Endothelial cell of hepatic sinusoid (primary cell): ENCODE data around the gene OR51E2.
"Not testable (repeated sequence)": the region's sequence is repeated elsewhere in the genome, so short reads cannot be mapped to it uniquely, and the experiment has no call there.

Experiments used
- in situ Hi-C: cut with HindIII; loops from 2 replicates; pipeline ENCODE4 v1.10.0; 2017; ENCODE audit warnings: low sequenced_read_pairs

The OR51E2 gene

GRCh38 chr11:4697585-4697984 is at the start of gene OR51E2:
Gene OR51E2 (minus strand): TSS chr11:4697853. CDS start chr11:4682711, 15,142 bp downstream.
- in situ Hi-C loops: no loop called here

- in situ Hi-C loops: no loop called here
Observed at GRCh38 chr11:4740735-4741134, 43.1 kb upstream of the OR51E2 start.

- in situ Hi-C loops: no loop called here
Observed at GRCh38 chr11:4727171-4727570, 29.5 kb upstream of the OR51E2 start.

GRCh38 chr11:4722616-4723534 is 25.2 kb upstream of the OR51E2 start:
- in situ Hi-C loops: not testable (repeated sequence)

- in situ Hi-C loops: no loop called here
Observed at GRCh38 chr11:4714300-4714699, 16.6 kb upstream of the OR51E2 start.

GRCh38 chr11:4713241-4713640 is 15.6 kb upstream of the OR51E2 start:
- in situ Hi-C loops: no loop called here

- in situ Hi-C loops: no loop called here
Observed at GRCh38 chr11:4704790-4705334, 7.2 kb upstream of the OR51E2 start.

- in situ Hi-C loops: no loop called here
Observed at GRCh38 chr11:4704054-4704789, 6.6 kb upstream of the OR51E2 start, which contains the start of gene MMP26. Gene MMP26 (plus strand): TSS chr11:4704784.

GRCh38 chr11:4700436-4700820 is 2.8 kb upstream of the OR51E2 start:
- in situ Hi-C loops: no loop called here

GRCh38 chr11:4699697-4700435 is 2.2 kb upstream of the OR51E2 start:
- in situ Hi-C loops: no loop called here

GRCh38 chr11:4695442-4695841 is 2.2 kb downstream of the OR51E2 start:
- in situ Hi-C loops: no loop called here

GRCh38 chr11:4684631-4685285 is 12.9 kb downstream of the OR51E2 start:
- in situ Hi-C loops: no loop called here

- in situ Hi-C loops: no loop called here
Observed at GRCh38 chr11:4682623-4683419, 14.8 kb downstream of the OR51E2 start.

- in situ Hi-C loops: no loop called here
Observed at GRCh38 chr11:4680341-4680740, 17.3 kb downstream of the OR51E2 start.

- in situ Hi-C loops: no loop called here
Observed at GRCh38 chr11:4677948-4678347, 19.7 kb downstream of the OR51E2 start.

GRCh38 chr11:4673781-4674180 is 23.9 kb downstream of the OR51E2 start:
- in situ Hi-C loops: no loop called here

- in situ Hi-C loops: no loop called here
Observed at GRCh38 chr11:4672470-4672869, 25.2 kb downstream of the OR51E2 start.

GRCh38 chr11:4671741-4672140 is 25.9 kb downstream of the OR51E2 start:
- in situ Hi-C loops: no loop called here

- in situ Hi-C loops: no loop called here
Observed at GRCh38 chr11:4665424-4665823, 32.2 kb downstream of the OR51E2 start.

GRCh38 chr11:4664786-4665185 is 32.9 kb downstream of the OR51E2 start:
- in situ Hi-C loops: no loop called here
